OCI-LY7 (cell line): ENCODE data around the gene KCNG3.

ENCODE experiments used
- EZH2phosphoT487 ChIP-seq: fragments of 200-600 bp; sonication (generic); IDR thresholded peaks from 2 replicates; pipeline ENCODE4 v1.6.1; 2018; ENCODE audit warnings: low read depth, borderline replicate concordance, mild to moderate bottlenecking, mixed run types, antibody characterized with exemption, low read length, moderate library complexity, mixed read lengths
- TF ChIP-seq, protein P1 (sequence below): fragments of 200-600 bp; sonication (generic); conservative IDR thresholded peaks from 2 replicates; pipeline ENCODE4 v1.5.1; 2014; ENCODE audit warnings: mild to moderate bottlenecking, antibody characterized with exemption, low read length, moderate library complexity, mixed read lengths

DNA sequence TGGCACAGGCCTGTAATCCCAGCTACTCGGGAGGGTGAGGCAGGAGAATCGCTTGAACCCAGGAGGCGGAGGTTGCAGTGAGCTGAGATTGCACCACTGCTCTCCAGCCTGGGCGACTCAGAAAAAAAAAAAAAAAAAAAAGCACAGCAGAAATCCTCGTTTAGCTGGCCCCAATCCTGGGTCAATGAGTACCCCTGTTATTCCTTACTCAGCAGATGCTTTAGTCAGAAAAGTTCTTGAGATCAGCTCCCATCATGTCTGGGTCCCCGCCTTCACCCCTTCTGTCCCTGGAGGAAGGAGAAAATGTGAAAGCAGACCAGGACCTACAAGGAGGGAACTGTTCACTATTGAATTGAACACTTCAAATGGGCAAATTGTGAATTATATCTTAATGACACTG lies 16.4 kb upstream of the KCNG3 start:
- TF ChIP-seq, protein P1, sequence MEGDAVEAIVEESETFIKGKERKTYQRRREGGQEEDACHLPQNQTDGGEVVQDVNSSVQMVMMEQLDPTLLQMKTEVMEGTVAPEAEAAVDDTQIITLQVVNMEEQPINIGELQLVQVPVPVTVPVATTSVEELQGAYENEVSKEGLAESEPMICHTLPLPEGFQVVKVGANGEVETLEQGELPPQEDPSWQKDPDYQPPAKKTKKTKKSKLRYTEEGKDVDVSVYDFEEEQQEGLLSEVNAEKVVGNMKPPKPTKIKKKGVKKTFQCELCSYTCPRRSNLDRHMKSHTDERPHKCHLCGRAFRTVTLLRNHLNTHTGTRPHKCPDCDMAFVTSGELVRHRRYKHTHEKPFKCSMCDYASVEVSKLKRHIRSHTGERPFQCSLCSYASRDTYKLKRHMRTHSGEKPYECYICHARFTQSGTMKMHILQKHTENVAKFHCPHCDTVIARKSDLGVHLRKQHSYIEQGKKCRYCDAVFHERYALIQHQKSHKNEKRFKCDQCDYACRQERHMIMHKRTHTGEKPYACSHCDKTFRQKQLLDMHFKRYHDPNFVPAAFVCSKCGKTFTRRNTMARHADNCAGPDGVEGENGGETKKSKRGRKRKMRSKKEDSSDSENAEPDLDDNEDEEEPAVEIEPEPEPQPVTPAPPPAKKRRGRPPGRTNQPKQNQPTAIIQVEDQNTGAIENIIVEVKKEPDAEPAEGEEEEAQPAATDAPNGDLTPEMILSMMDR = no peak
- no peak for TF ChIP-seq EZH2phosphoT487
